ENCODE results near the gene LRCH3.

Gene LRCH3

DNA sequence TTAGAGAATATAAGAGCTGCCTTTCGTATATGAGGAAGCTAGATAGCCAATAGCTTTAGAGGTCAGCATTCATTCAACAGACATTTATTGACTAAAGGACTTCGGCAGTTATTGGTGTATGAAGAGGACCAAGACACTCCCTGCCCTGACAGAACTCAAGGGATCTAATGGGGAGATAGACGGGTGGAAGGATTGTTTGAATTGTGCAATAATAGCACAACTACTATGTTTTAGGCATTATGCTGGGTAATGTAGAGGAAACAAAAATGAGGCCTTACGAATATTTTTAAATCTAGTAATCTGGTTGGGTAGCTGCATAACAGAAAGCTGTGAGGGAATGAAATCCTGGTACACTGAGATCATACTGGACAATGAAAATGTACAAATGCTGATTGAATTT lies 5.0 kb downstream of the LRCH3 start:
- Histone ChIP-seq H3K9ac (ENCODE audit: low read length) (no peak overlapping the region), H2AK5ac (ENCODE audit: low read length) (no peak overlapping the region), H3K9me3 (ENCODE audit: insufficient read depth, low read depth, low read length) (no peaks in the 10 kb centered on the region), H3K14ac (ENCODE audit: low read length) (no peak overlapping the region), H3K4ac (ENCODE audit: low read depth, low read length) (no peak overlapping the region), H4K8ac (ENCODE audit: low read depth, low read length) (no peak overlapping the region), H3K4me3 (ENCODE audit: low read depth, low read length) (no peak overlapping the region), H2BK120ac (ENCODE audit: insufficient read depth, low read length, poor library complexity) (no peak overlapping the region), H4K91ac (ENCODE audit: low read depth, low read length) (no peak overlapping the region), H3K36me3 (ENCODE audit: control insufficient read depth in 1 of 2, insufficient read depth in 2 of 2, low read length in 2 of 2) (no peaks in the 10 kb centered on the region), H3K4me2 (ENCODE audit: low read length) (no peak overlapping the region), H3K79me1 (ENCODE audit: low read length) (peaks cover 8% of the 10 kb centered on the region), H3K23ac (ENCODE audit: low read length) (no peak overlapping the region), H3K27me3 (ENCODE audit: insufficient read depth, low read length) (no peaks in the 10 kb centered on the region), H2AFZ (ENCODE audit: insufficient read depth, low read length, poor library complexity) (no peak overlapping the region), H3K27ac (ENCODE audit: low read depth, low read length) (no peak overlapping the region), H2BK12ac (ENCODE audit: low read length) (no peak overlapping the region), H4K12ac (ENCODE audit: low read depth, low read length) (no peak overlapping the region), H2BK5ac (ENCODE audit: low read depth, low read length, poor library complexity) (no peak overlapping the region), H3K18ac (ENCODE audit: low read length) (no peak overlapping the region), H3K79me2 (ENCODE audit: control insufficient read depth, insufficient read depth, low read length, poor library complexity) (peaks cover 11% of the 10 kb centered on the region), H3K4me1 (ENCODE audit: control insufficient read depth in 1 of 2, insufficient read depth in 2 of 2, low read length in 2 of 2) (peaks cover 0 to 1% of the 10 kb centered on the region in 2 experiments)
- no CpG with 5 or more reads among the region's 4 CpGs for WGBS (ENCODE audit: extremely low coverage, insufficient coverage, insufficient read length)
- DNase-seq, result peak in 1 of 2 donors; percentile 28

DNA sequence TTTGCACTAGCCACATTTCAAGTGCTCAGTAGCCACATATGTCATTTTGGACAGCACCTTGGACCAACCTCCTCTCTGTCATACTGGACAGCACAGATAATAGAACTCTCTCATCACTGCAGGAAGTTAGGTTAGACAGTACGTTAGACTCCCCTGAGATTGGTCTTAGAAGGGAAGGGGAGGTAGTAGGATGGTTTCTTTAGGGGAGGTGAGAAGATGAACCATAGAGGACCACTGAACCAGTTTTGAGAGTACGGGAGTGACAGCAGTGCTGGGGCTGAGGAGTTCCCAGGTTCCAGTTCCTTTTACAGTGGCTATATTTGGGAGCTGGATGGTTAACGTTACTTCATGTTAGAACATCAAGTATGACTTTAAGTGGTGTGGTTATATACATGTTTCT lies 7.8 kb downstream of the LRCH3 start:
- Histone ChIP-seq H2AK5ac (ENCODE audit: low read length) (no peak overlapping the region), H3K14ac (ENCODE audit: low read length) (no peak overlapping the region), H3K4ac (ENCODE audit: low read depth, low read length) (no peak overlapping the region), H3K27ac (ENCODE audit: low read depth, low read length) (no peak overlapping the region), H3K4me3 (ENCODE audit: low read depth, low read length) (no peak overlapping the region), H4K12ac (ENCODE audit: low read depth, low read length) (no peak overlapping the region), H3K9me3 (ENCODE audit: insufficient read depth, low read depth, low read length) (no peaks in the 10 kb centered on the region), H2AFZ (ENCODE audit: insufficient read depth, low read length, poor library complexity) (no peak overlapping the region), H3K79me2 (ENCODE audit: control insufficient read depth, insufficient read depth, low read length, poor library complexity) (peaks cover 2% of the 10 kb centered on the region), H2BK120ac (ENCODE audit: insufficient read depth, low read length, poor library complexity) (no peak overlapping the region), H3K9ac (ENCODE audit: low read length) (no peak overlapping the region), H4K91ac (ENCODE audit: low read depth, low read length) (no peak overlapping the region), H3K18ac (ENCODE audit: low read length) (no peak overlapping the region), H3K36me3 (ENCODE audit: control insufficient read depth in 1 of 2, insufficient read depth in 2 of 2, low read length in 2 of 2) (no peaks in the 10 kb centered on the region), H3K27me3 (ENCODE audit: insufficient read depth, low read length) (no peaks in the 10 kb centered on the region), H3K4me2 (ENCODE audit: low read length) (no peak overlapping the region), H2BK12ac (ENCODE audit: low read length) (no peak overlapping the region), H3K79me1 (ENCODE audit: low read length) (no peaks in the 10 kb centered on the region), H3K4me1 (ENCODE audit: control insufficient read depth in 1 of 2, insufficient read depth in 2 of 2, low read length in 2 of 2) (peaks cover 0 to 2% of the 10 kb centered on the region in 2 experiments), H4K8ac (ENCODE audit: low read depth, low read length) (no peak overlapping the region), H3K23ac (ENCODE audit: low read length) (no peak overlapping the region), H2BK5ac (ENCODE audit: low read depth, low read length, poor library complexity) (no peak overlapping the region)
- WGBS (ENCODE audit: extremely low coverage, insufficient coverage, insufficient read length), result no CpG with 5 or more reads among the region's 3 CpGs
- no peak for DNase-seq

DNA sequence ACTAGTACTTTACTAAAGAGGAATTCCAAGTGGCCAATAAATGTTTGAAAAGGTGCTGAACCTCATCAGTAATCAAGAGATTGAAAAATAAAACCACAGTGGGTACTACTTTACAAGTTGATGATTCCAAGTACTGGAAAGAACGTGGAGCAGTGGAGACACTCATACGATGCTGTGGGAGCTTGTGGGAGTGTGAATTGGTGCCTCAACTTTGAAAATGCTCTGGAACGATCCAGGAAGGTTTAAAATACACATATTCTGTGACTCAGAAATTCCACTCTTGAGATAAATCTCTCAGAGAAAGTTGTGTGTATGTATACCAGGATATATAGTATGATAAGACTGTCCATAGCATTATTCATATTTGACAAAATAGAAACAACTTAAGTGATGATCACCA lies 9.3 kb downstream of the LRCH3 start:
- peaks cover under 1% of the 10 kb centered on the region for H3K79me2 ChIP-seq (ENCODE audit: control insufficient read depth, insufficient read depth, low read length, poor library complexity)
- DNase-seq, result peak in 1 of 2 donors; percentile 61
- H2BK5ac ChIP-seq (ENCODE audit: low read depth, low read length, poor library complexity), result no peak overlapping the region
- H3K4me3 ChIP-seq (ENCODE audit: low read depth, low read length), result no peak overlapping the region
- no peak overlapping the region for H2AFZ ChIP-seq (ENCODE audit: insufficient read depth, low read length, poor library complexity)
- H4K91ac ChIP-seq (ENCODE audit: low read depth, low read length), result no peak overlapping the region
- WGBS (ENCODE audit: extremely low coverage, insufficient coverage, insufficient read length), result no CpG with 5 or more reads among the region's 3 CpGs
- H2BK12ac ChIP-seq (ENCODE audit: low read length), result no peak overlapping the region
- no peaks in the 10 kb centered on the region for H3K79me1 ChIP-seq (ENCODE audit: low read length)
- no peak overlapping the region for H4K8ac ChIP-seq (ENCODE audit: low read depth, low read length)
- no peak overlapping the region for H3K4ac ChIP-seq (ENCODE audit: low read depth, low read length)
- H3K27ac ChIP-seq (ENCODE audit: low read depth, low read length), result no peak overlapping the region
- peaks cover 0 to 2% of the 10 kb centered on the region in 2 experiments for H3K4me1 ChIP-seq (ENCODE audit: control insufficient read depth in 1 of 2, insufficient read depth in 2 of 2, low read length in 2 of 2)
- H3K4me2 ChIP-seq (ENCODE audit: low read length), result no peak overlapping the region
- no peak overlapping the region for H3K23ac ChIP-seq (ENCODE audit: low read length)
- H2AK5ac ChIP-seq (ENCODE audit: low read length), result no peak overlapping the region
- no peaks in the 10 kb centered on the region for H3K36me3 ChIP-seq (ENCODE audit: control insufficient read depth in 1 of 2, insufficient read depth in 2 of 2, low read length in 2 of 2)
- no peak overlapping the region for H4K12ac ChIP-seq (ENCODE audit: low read depth, low read length)
- no peak overlapping the region for H2BK120ac ChIP-seq (ENCODE audit: insufficient read depth, low read length, poor library complexity)
- H3K27me3 ChIP-seq (ENCODE audit: insufficient read depth, low read length), result no peaks in the 10 kb centered on the region
- no peak overlapping the region for H3K9ac ChIP-seq (ENCODE audit: low read length)
- H3K9me3 ChIP-seq (ENCODE audit: insufficient read depth, low read depth, low read length), result no peaks in the 10 kb centered on the region
- no peak overlapping the region for H3K18ac ChIP-seq (ENCODE audit: low read length)
- H3K14ac ChIP-seq (ENCODE audit: low read length), result no peak overlapping the region

DNA sequence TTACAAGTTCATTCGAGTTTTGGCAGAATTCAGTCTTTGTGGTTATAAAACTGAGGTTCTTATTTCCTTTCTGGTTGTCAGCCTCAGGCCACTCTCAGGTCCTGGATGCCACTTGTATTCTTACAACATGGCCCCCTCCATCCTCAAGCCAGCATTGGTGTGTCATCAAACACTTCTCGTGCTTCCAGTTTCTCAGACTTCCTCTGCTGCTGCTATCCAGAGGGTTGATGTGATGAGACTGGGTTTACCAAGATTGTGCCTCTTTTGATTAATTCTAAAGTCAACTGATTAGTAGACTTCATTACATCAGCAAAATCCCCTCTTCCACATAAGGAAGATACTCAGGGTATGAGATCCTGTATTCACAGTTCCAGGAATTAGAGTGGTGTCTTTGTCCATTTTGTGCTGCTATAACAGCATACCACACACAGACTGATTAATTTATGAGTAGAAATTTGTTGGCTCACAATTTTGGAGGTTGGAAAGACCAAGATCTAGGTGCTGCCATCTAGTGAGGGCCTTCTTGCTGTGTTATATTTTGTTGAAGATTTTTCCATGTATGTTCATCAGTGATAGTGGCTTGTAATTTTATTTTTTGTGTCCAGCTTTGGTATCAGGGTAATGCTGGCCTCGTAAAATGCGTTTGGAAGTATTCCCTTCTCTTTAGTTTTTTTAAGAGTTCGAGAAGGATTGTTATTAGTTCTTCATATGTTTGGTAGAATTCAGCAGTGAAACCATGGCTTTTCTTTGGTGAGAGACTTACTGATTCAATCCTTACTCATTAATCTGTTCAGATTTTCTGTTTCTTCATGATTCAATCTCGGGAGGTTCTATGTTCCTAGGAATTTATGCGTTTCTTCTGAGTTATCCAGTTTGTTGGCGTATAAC lies 11.1 kb downstream of the LRCH3 start:
- WGBS (ENCODE audit: extremely low coverage, insufficient coverage, insufficient read length), result 100% methylated on average over 1 of the region's 8 CpGs
- H3K4me3 ChIP-seq (ENCODE audit: low read depth, low read length), result no peak overlapping the region

More for the DNA sequence above, 11.1 kb downstream of the LRCH3 start:
- Histone ChIP-seq H3K27ac (ENCODE audit: low read depth, low read length) (no peak overlapping the region), H3K79me2 (ENCODE audit: control insufficient read depth, insufficient read depth, low read length, poor library complexity) (no peaks in the 10 kb centered on the region), H3K9ac (ENCODE audit: low read length) (no peak overlapping the region), H2BK12ac (ENCODE audit: low read length) (no peak overlapping the region), H2AFZ (ENCODE audit: insufficient read depth, low read length, poor library complexity) (no peak overlapping the region), H3K23ac (ENCODE audit: low read length) (no peak overlapping the region), H3K18ac (ENCODE audit: low read length) (no peak overlapping the region), H4K12ac (ENCODE audit: low read depth, low read length) (no peak overlapping the region), H3K4me2 (ENCODE audit: low read length) (no peak overlapping the region), H3K14ac (ENCODE audit: low read length) (no peak overlapping the region), H4K8ac (ENCODE audit: low read depth, low read length) (no peak overlapping the region), H3K4ac (ENCODE audit: low read depth, low read length) (peak overlapping the region; percentile 40), H4K91ac (ENCODE audit: low read depth, low read length) (no peak overlapping the region), H2AK5ac (ENCODE audit: low read length) (no peak overlapping the region), H3K9me3 (ENCODE audit: insufficient read depth, low read depth, low read length) (no peaks in the 10 kb centered on the region), H2BK5ac (ENCODE audit: low read depth, low read length, poor library complexity) (no peak overlapping the region), H3K79me1 (ENCODE audit: low read length) (no peaks in the 10 kb centered on the region), H3K27me3 (ENCODE audit: insufficient read depth, low read length) (no peaks in the 10 kb centered on the region), H3K36me3 (ENCODE audit: control insufficient read depth in 1 of 2, insufficient read depth in 2 of 2, low read length in 2 of 2) (no peaks in the 10 kb centered on the region), H2BK120ac (ENCODE audit: insufficient read depth, low read length, poor library complexity) (no peak overlapping the region), H3K4me1 (ENCODE audit: control insufficient read depth in 1 of 2, insufficient read depth in 2 of 2, low read length in 2 of 2) (peaks cover 0 to 2% of the 10 kb centered on the region in 2 experiments)
- DNase-seq, result peak; percentile 42 to 56

Measured in trophoblast cell (in vitro differentiated cells and primary cell).